GM12878 (cell line): ENCODE data around the gene ATRNL1.

ENCODE experiments used
- CBX3 ChIP-seq: fragments of 200-600 bp; sonication (generic); IDR thresholded peaks from 2 replicates; pipeline ENCODE4 v1.6.1; 2016; ENCODE audit warnings: low read depth, borderline replicate concordance
- ETV6 ChIP-seq, 2 experiments: fragments of 450-650 bp in 1 of 2; IDR thresholded peaks in 1 of 2; conservative IDR thresholded peaks in 1 of 2; 2 replicates each; pipeline ENCODE4 v1.6.1; 2014; ENCODE audit warnings: antibody characterized with exemption in 1 of 2, borderline replicate concordance in 1 of 2, low read depth in 1 of 2, mild to moderate bottlenecking in 1 of 2, moderate library complexity in 1 of 2
- IRF5 ChIP-seq: fragments of 450-650 bp; IDR thresholded peaks from 2 replicates; pipeline ENCODE4 v1.6.1; 2017; ENCODE audit warnings: borderline replicate concordance
- MAX ChIP-seq: IDR thresholded peaks from 2 replicates; pipeline ENCODE4 v1.6.1; 2012; ENCODE audit warnings: low read depth, low read length, improper control_type of control experiment
- MXI1 ChIP-seq: fragments of 150-350 bp; IDR thresholded peaks from 2 replicates; pipeline ENCODE4 v1.6.1; 2011; ENCODE audit warnings: low read depth, mild to moderate bottlenecking, inconsistent platforms, low read length, improper control_type of control experiment
- REST ChIP-seq: IDR thresholded peaks from 2 replicates; pipeline ENCODE4 v1.6.1; 2012; ENCODE audit warnings: mild to moderate bottlenecking, low read depth, low read length
- SMARCA5 ChIP-seq: fragments of 450-650 bp; IDR thresholded peaks from 2 replicates; pipeline ENCODE4 v1.6.1; 2017; ENCODE audit warnings: mild to moderate bottlenecking
- SP1 ChIP-seq: IDR thresholded peaks from one replicate; pipeline ENCODE4 v1.6.1; 2011; ENCODE audit warnings: low read depth, low read length
- YY1 ChIP-seq: IDR thresholded peaks from 2 replicates; pipeline ENCODE4 v1.6.1; 2011; ENCODE audit warnings: low read depth, mild to moderate bottlenecking, low read length
- ZBTB40 ChIP-seq: fragments of 450-650 bp; IDR thresholded peaks from 2 replicates; pipeline ENCODE4 v1.6.1; 2016; ENCODE audit warnings: mild to moderate bottlenecking, moderate library complexity, borderline replicate concordance
- ZNF384 ChIP-seq: IDR thresholded peaks from 2 replicates; pipeline ENCODE4 v1.6.1; 2012; ENCODE audit warnings: low read depth, mild to moderate bottlenecking, low read length, improper control_type of control experiment, borderline replicate concordance
- ZSCAN29 ChIP-seq: fragments of 450-650 bp; IDR thresholded peaks from 2 replicates; pipeline ENCODE4 v1.6.1; 2017; ENCODE audit warnings: mild to moderate bottlenecking, moderate library complexity

GRCh38 chr10:115045499-115045898, 47.7 kb upstream of the ATRNL1 start:
- TF ChIP-seq REST (no peak), MAX (no peak), IRF5 (no peak), SMARCA5 (no peak), ZBTB40 (no peak), CBX3 (no peak), ETV6 (conservative IDR thresholded peaks at IDR 0.05 in 1 of 2, IDR thresholded peaks at IDR 0.05 in 1 of 2; ENCODE audit: borderline replicate concordance in 1 of 2, low read depth in 1 of 2) (no peak), MXI1 (no peak), YY1 (no peak), SP1 (no peak), ZSCAN29 (no peak), ZNF384 (no peak)
